GM12891 (cell line): Measurements from ENCODE around the gene GOLT1B.

ENCODE experiments used
- POLR2A ChIP-seq: IDR thresholded peaks from 2 replicates; pipeline ENCODE4 v1.6.1; 2011; ENCODE audit warnings: low read depth, low read length, control low read depth
- POLR2AphosphoS5 ChIP-seq: IDR thresholded peaks from 2 replicates; pipeline ENCODE4 v1.6.1; 2011; ENCODE audit warnings: low read depth, low read length, control low read depth

GRCh38 chr12:21562859-21563258 is 61.3 kb downstream of the GOLT1B start:
- TF ChIP-seq POLR2A (no peak), POLR2AphosphoS5 (no peak)
